H1 (cell line): ENCODE data around the gene LRRC63. TPM values are rescaled to one million over a fixed set of nuclear protein-coding genes. Genes with fewer than 3 reads are reported as not detected.

ENCODE experiments used
- CTCF ChIA-PET: fragments of 300-600 bp; sonication (Branson Sonifier 250); formaldehyde crosslinking; loops from one replicate; lab custom pipeline; 2021; ENCODE audit not compliant: partially characterized antibody; lab: Charles Lee
- POLR2A ChIA-PET: fragments of 300-600 bp; sonication (Branson Sonifier 250); formaldehyde crosslinking; loops from one replicate; lab custom pipeline; 2021; ENCODE audit warnings: inconsistent platforms; ENCODE audit not compliant: partially characterized antibody; lab: Charles Lee
- DNase-seq, 2 experiments: peaks; one replicate each; pipeline versions ENCODE4 v3.0.0 to v3.0.0-alpha.2; 2010 to 2022; ENCODE audit warnings: low spot score in 2 of 2, low read depth in 1 of 2, mixed read lengths in 1 of 2
- FAIRE-seq: peaks from 2 replicates; lab custom pipeline; 2011; peaks lifted over from hg19 to GRCh38; lab: Jason Lieb, UNC
- H2AFZ ChIP-seq: 2 replicates; pipeline ENCODE4 v1.8.1; 2012; ENCODE audit warnings: low read length, inconsistent platforms
- H2AK5ac ChIP-seq: 2 replicates; pipeline ENCODE4 v1.6.1; 2013; ENCODE audit warnings: low read depth, low read length
- H2BK120ac ChIP-seq: replicated peaks from 2 replicates; pipeline ENCODE3; 2013; ENCODE audit warnings: low read depth, low read length, inconsistent platforms
- H2BK12ac ChIP-seq: 2 replicates; pipeline ENCODE4 v1.6.1; 2013; ENCODE audit warnings: low read depth, low read length
- H2BK15ac ChIP-seq: 2 replicates; pipeline ENCODE4 v1.6.1; 2013; ENCODE audit warnings: low read length
- H2BK20ac ChIP-seq: 2 replicates; pipeline ENCODE4 v1.6.1; 2013; ENCODE audit warnings: low read length
- H2BK5ac ChIP-seq: 2 replicates; pipeline ENCODE4 v1.6.1; 2013; ENCODE audit warnings: low read depth, low read length
- H3K14ac ChIP-seq: 2 replicates; pipeline ENCODE4 v1.6.1; 2013; ENCODE audit warnings: inconsistent platforms; ENCODE audit not compliant: insufficient read length
- H3K18ac ChIP-seq: 2 replicates; pipeline ENCODE4 v1.6.1; 2013; ENCODE audit warnings: low read length; ENCODE audit errors: extremely low read depth
- H3K23ac ChIP-seq: 2 replicates; pipeline ENCODE4 v1.6.1; 2013; ENCODE audit warnings: inconsistent platforms; ENCODE audit not compliant: insufficient read length
- H3K23me2 ChIP-seq: 2 replicates; pipeline ENCODE4 v1.6.1; 2013; ENCODE audit warnings: low read depth, low read length
- H3K27ac ChIP-seq: 2 replicates; pipeline ENCODE4 v1.6.1; 2011; ENCODE audit warnings: low read depth, low read length, inconsistent platforms
- H3K27me3 ChIP-seq, 4 experiments: replicated peaks in 1 of 4; 1 replicate in 1 of 4; 2 replicates in 3 of 4; pipeline versions ENCODE4 v1.6.1 to v1.8.1; 2011 to 2013; ENCODE audit warnings: low read length in 3 of 4, mild to moderate bottlenecking in 3 of 4, inconsistent platforms in 2 of 4, mixed read lengths in 2 of 4, moderate library complexity in 1 of 4; ENCODE audit not compliant: control insufficient read depth in 3 of 4, insufficient read depth in 3 of 4; ENCODE audit errors: extremely low read depth in 1 of 4
- H3K36me3 ChIP-seq, 4 experiments: 2 replicates each; pipeline versions ENCODE4 v1.6.1 to v1.8.1; 2011 to 2013; ENCODE audit warnings: mild to moderate bottlenecking in 4 of 4, low read length in 3 of 4, moderate library complexity in 2 of 4, control low read depth in 1 of 4, inconsistent platforms in 1 of 4; ENCODE audit not compliant: insufficient read depth in 4 of 4, control insufficient read depth in 2 of 4
- H3K4ac ChIP-seq: replicated peaks from 2 replicates; pipeline ENCODE3; 2013; ENCODE audit warnings: low read length, low read depth, mixed read lengths, inconsistent platforms; ENCODE audit not compliant: insufficient read length
- H3K4me1 ChIP-seq, 4 experiments: replicated peaks in 1 of 4; 1 replicate in 1 of 4; 2 replicates in 3 of 4; pipeline versions ENCODE4 v1.6.1 to v1.8.1; 2011 to 2013; ENCODE audit warnings: low read length in 3 of 4, inconsistent platforms in 2 of 4, mixed read lengths in 1 of 4; ENCODE audit not compliant: insufficient read depth in 4 of 4, control insufficient read depth in 3 of 4
- H3K4me2 ChIP-seq, 2 experiments: 2 replicates each; pipeline versions ENCODE4 v1.6.1 to v1.8.1; 2011 to 2013; ENCODE audit warnings: low read depth in 2 of 2, low read length in 2 of 2, control low read depth in 1 of 2, inconsistent platforms in 1 of 2, mild to moderate bottlenecking in 1 of 2; ENCODE audit not compliant: insufficient read depth in 1 of 2
- H3K4me3 ChIP-seq, 4 experiments: fragments of 200-600, 300-600 bp in 1 of 4; sonication (generic), shearing (Covaris generic), sonication (Bioruptor Twin) in 1 of 4; 2 replicates each; pipeline versions ENCODE4 v1.5.1 to v1.8.1; 2011 to 2016; ENCODE audit warnings: low read length in 4 of 4, low read depth in 3 of 4, control low read depth in 2 of 4, inconsistent platforms in 2 of 4, mild to moderate bottlenecking in 2 of 4, mixed read lengths in 1 of 4, moderate library complexity in 1 of 4; ENCODE audit not compliant: insufficient read depth in 2 of 4; ENCODE audit errors: extremely low read depth in 1 of 4
- H3K56ac ChIP-seq: replicated peaks from 2 replicates; pipeline ENCODE3; 2013; ENCODE audit warnings: low read depth, mild to moderate bottlenecking, mixed read lengths, low read length, inconsistent platforms; ENCODE audit not compliant: insufficient read length
- H3K79me1 ChIP-seq: 2 replicates; pipeline ENCODE4 v1.6.1; 2013; ENCODE audit warnings: low read depth, low read length, control low read depth
- H3K79me2 ChIP-seq, 2 experiments: 2 replicates each; pipeline versions ENCODE4 v1.6.1 to v1.8.1; 2012 to 2013; ENCODE audit warnings: low read length in 2 of 2, mild to moderate bottlenecking in 2 of 2, inconsistent platforms in 1 of 2; ENCODE audit not compliant: insufficient read depth in 2 of 2, control insufficient read depth in 1 of 2
- H3K9ac ChIP-seq, 4 experiments: replicated peaks in 1 of 4; 1 replicate in 1 of 4; 2 replicates in 3 of 4; pipeline versions ENCODE4 v1.6.1 to v1.8.1; 2011 to 2013; ENCODE audit warnings: low read depth in 3 of 4, low read length in 3 of 4, control low read depth in 2 of 4, mild to moderate bottlenecking in 2 of 4, moderate library complexity in 2 of 4, inconsistent platforms in 1 of 4; ENCODE audit errors: extremely low read depth in 1 of 4
- H3K9me3 ChIP-seq, 2 experiments: 2 replicates each; pipeline versions ENCODE4 v1.6.1 to v1.8.1; 2012 to 2013; ENCODE audit warnings: mild to moderate bottlenecking in 2 of 2, moderate library complexity in 2 of 2, control low read depth in 1 of 2, inconsistent platforms in 1 of 2, low read depth in 1 of 2, low read length in 1 of 2, mixed read lengths in 1 of 2; ENCODE audit not compliant: insufficient read depth in 2 of 2
- H4K20me1 ChIP-seq, 2 experiments: replicated peaks in 1 of 2; 2 replicates each; pipeline versions ENCODE3 to v1.8.1; 2011 to 2013; ENCODE audit warnings: inconsistent platforms in 2 of 2, low read length in 2 of 2, mild to moderate bottlenecking in 1 of 2; ENCODE audit not compliant: insufficient read depth in 2 of 2, control insufficient read depth in 1 of 2
- H4K5ac ChIP-seq: 2 replicates; pipeline ENCODE4 v1.6.1; 2013; ENCODE audit warnings: low read length, low read depth, mixed read lengths, inconsistent platforms; ENCODE audit not compliant: insufficient read length
- H4K8ac ChIP-seq: 2 replicates; pipeline ENCODE4 v1.8.0; 2013; ENCODE audit warnings: mild to moderate bottlenecking, moderate library complexity, low read length, inconsistent platforms; ENCODE audit not compliant: insufficient read depth; ENCODE audit errors: extremely low read depth
- H4K91ac ChIP-seq: replicated peaks from 2 replicates; pipeline ENCODE3; 2013; ENCODE audit warnings: low read length, mixed read lengths, inconsistent platforms; ENCODE audit not compliant: insufficient read length
- BACH1 ChIP-seq: IDR thresholded peaks from 2 replicates; pipeline ENCODE4 v1.6.1; 2012; ENCODE audit warnings: low read length, improper control_type of control experiment
- CHD1 ChIP-seq: IDR thresholded peaks from 2 replicates; pipeline ENCODE4 v1.6.1; 2012; ENCODE audit warnings: low read depth, low read length, improper control_type of control experiment
- CHD2 ChIP-seq: IDR thresholded peaks from 2 replicates; pipeline ENCODE4 v1.6.1; 2012; ENCODE audit warnings: low read length, improper control_type of control experiment
- GABPA ChIP-seq: IDR thresholded peaks from 2 replicates; pipeline ENCODE4 v1.6.1; 2011; ENCODE audit warnings: mild to moderate bottlenecking, low read length, moderate library complexity, borderline replicate concordance; ENCODE audit not compliant: insufficient read depth
- JUND ChIP-seq: IDR thresholded peaks from 2 replicates; pipeline ENCODE4 v1.6.1; 2011; ENCODE audit warnings: mild to moderate bottlenecking, improper control_type of control experiment, low read length
- KDM1A ChIP-seq: fragments of 200-600, 300-600 bp; sonication (generic); IDR thresholded peaks from 2 replicates; pipeline ENCODE4 v1.7.1; 2016; ENCODE audit warnings: mild to moderate bottlenecking, low read length, borderline replicate concordance
- MAFK ChIP-seq: IDR thresholded peaks from 2 replicates; pipeline ENCODE4 v1.6.1; 2012; ENCODE audit warnings: low read depth, mild to moderate bottlenecking, improper control_type of control experiment, low read length
- NANOG ChIP-seq: IDR thresholded peaks from 2 replicates; pipeline ENCODE4 v1.6.1; 2011; ENCODE audit warnings: low read length, low read depth, mild to moderate bottlenecking, inconsistent platforms; ENCODE audit not compliant: insufficient read depth, poor library complexity, severe bottlenecking
- PHF8 ChIP-seq: fragments of 200-600 bp; sonication (generic); conservative IDR thresholded peaks from 2 replicates; pipeline ENCODE4 v1.7.1; 2012; ENCODE audit warnings: low read depth, mild to moderate bottlenecking, inconsistent platforms, low read length, moderate library complexity
- RXRA ChIP-seq: IDR thresholded peaks from 2 replicates; pipeline ENCODE4 v1.6.1; 2011; ENCODE audit warnings: low read depth, mild to moderate bottlenecking, low read length, moderate library complexity; ENCODE audit not compliant: insufficient read depth
- SIRT6 ChIP-seq: IDR thresholded peaks from one replicate; pipeline ENCODE4 v1.7.1; 2012; ENCODE audit warnings: low read length, inconsistent platforms
- TCF12 ChIP-seq: IDR thresholded peaks from 2 replicates; pipeline ENCODE4 v1.6.1; 2011; ENCODE audit warnings: low read depth, mild to moderate bottlenecking, low read length
- WGBS, 2 experiments: shearing (Covaris generic) in 1 of 2; methylation state at CpG; one replicate each; pipeline versions ENCODE4 v1.1.6 to v1.1.7; 2013 to 2015; ENCODE audit warnings: low lambda C conversion rate in 2 of 2, mixed read lengths in 2 of 2, inconsistent platforms in 1 of 2, low coverage in 1 of 2, missing lambda C conversion rate in 1 of 2; ENCODE audit not compliant: insufficient replicate concordance in 2 of 2, insufficient coverage in 1 of 2, insufficient read length in 1 of 2; ENCODE audit errors: extremely low coverage in 1 of 2, missing lambda C conversion rate in 1 of 2; 5-methylcytosine and 5-hydroxymethylcytosine counted together
- polyA plus RNA-seq, 7 experiments: library from polyadenylated mRNA; depleted of rRNA in 3 of 7; stranded (reverse) in 5 of 7; unstranded in 2 of 7; fragments of >200 nt in 5 of 7; fragments of 200-250 nt in 2 of 7; gene quantifications; 1 replicate in 5 of 7; 2 replicates in 1 of 7; 4 replicates in 1 of 7; pipeline versions ENCODE4 v1.2.1 to v1.2.3, GENCODE V29; 2011 to 2013; ENCODE audit warnings: missing spikeins in 2 of 7, mixed read lengths in 2 of 7
- total RNA-seq: library from RNA; stranded (reverse); fragmentation: NEBNext Ultra II Directional; extraction: Animal tissue kit (Norgen Biotek cat#: 25700); gene quantifications from 2 replicates; pipeline ENCODE4 v1.2.1, GENCODE V29; 2021
- TF ChIP-seq, protein P1 (sequence below): IDR thresholded peaks from 2 replicates; pipeline ENCODE4 v1.6.1; 2012; ENCODE audit warnings: inconsistent platforms

LRRC63 gene
- total and polyA plus RNA-seq, 2 of the 8 experiments (the other 6 are each of a cell fraction or from before 2014, with no cell fraction given) = not detected

DNA sequence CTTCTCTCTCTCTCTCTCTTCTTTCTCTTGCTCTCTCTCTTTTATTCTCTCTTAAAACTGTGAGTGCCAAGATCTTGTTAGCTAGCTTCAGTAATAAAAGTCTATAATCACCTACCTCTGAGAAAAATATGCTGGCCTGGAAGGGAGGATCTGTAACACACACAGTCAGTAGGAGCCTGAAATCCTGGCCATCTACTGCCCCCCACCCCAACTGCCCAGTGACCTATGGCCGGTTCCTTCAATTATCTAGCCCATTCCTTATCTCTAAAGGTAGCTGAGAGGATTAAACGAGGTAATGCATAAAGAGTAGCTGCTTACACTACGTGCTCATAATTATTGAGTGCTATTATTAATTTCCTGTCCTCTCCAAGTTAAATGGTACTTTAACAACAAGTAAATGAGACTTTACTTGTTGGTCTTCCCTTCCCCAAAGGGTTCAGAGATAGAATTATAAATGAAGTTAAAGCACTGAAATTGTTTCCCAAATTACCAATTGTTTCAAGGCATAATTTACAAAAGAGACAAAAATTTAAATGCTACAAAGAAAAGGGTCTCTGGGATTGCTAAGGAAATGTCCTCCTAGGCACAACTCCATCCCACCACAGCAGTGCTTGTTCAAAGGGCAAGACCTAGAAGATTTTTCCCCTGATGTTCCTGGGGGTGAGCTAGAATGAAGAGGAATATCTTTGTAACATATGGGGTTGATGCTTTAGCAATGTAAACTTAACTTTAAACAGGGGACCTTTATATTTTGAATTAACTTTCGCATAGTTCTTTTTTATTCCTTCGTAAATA lies 31.6 kb upstream of the LRRC63 start:
- H3K23ac ChIP-seq = no peak overlapping the region
- H3K9me3 ChIP-seq = no peaks in the 10 kb centered on the region
- no peak overlapping the region for H2BK120ac ChIP-seq
- H3K36me3 ChIP-seq = no peaks in the 10 kb centered on the region
- WGBS, 2 experiments = 86% methylated on average over 5 of the region's 5 CpGs; no CpG with 5 or more reads in 1 of the 2 experiments
- no peak for DNase-seq
- no peak overlapping the region for H2AFZ ChIP-seq
- H2AK5ac ChIP-seq = no peak overlapping the region
- CTCF ChIA-PET = interaction anchor here (0.7 to 1.2 kb wide), 3 partner anchors 13 to 31 kb away, joined by 3 to 6 read pairs (median 3); no protein-coding TSS in a partner anchor
- H3K4me3 ChIP-seq = no peak overlapping the region
- no peak overlapping the region for H3K9ac ChIP-seq
- H3K79me1 ChIP-seq = no peaks in the 10 kb centered on the region
- no peaks in the 10 kb centered on the region for H3K79me2 ChIP-seq
- no peaks in the 10 kb centered on the region for H4K20me1 ChIP-seq
- H2BK5ac ChIP-seq = no peak overlapping the region
- no peak overlapping the region for H3K4me2 ChIP-seq
- no peak for FAIRE-seq
- H3K23me2 ChIP-seq = no peaks in the 10 kb centered on the region
- no peak overlapping the region for H4K91ac ChIP-seq
- H4K8ac ChIP-seq = no peak overlapping the region
- no peak overlapping the region for H2BK15ac ChIP-seq
- no peak overlapping the region for H2BK20ac ChIP-seq
- H3K27me3 ChIP-seq = no peaks in the 10 kb centered on the region
- no peak overlapping the region for H3K56ac ChIP-seq
- H3K18ac ChIP-seq = no peak overlapping the region
- H2BK12ac ChIP-seq = no peak overlapping the region
- no peak overlapping the region for H3K4ac ChIP-seq
- POLR2A ChIA-PET = no interaction called here
- no peak overlapping the region for H4K5ac ChIP-seq
- H3K14ac ChIP-seq = no peak overlapping the region
- no peak overlapping the region for H3K27ac ChIP-seq
- H3K4me1 ChIP-seq = peaks cover 0 to 3% (median 0%) of the 10 kb centered on the region in 4 experiments; a peak in 1 of 7 replicates
- no peak for TF ChIP-seq KDM1A
- TF ChIP-seq NANOG = no peak
- TF ChIP-seq RXRA = no peak
- no peak for TF ChIP-seq BACH1
- TF ChIP-seq, protein P1, sequence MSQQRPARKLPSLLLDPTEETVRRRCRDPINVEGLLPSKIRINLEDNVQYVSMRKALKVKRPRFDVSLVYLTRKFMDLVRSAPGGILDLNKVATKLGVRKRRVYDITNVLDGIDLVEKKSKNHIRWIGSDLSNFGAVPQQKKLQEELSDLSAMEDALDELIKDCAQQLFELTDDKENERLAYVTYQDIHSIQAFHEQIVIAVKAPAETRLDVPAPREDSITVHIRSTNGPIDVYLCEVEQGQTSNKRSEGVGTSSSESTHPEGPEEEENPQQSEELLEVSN = no peak
- no peak for TF ChIP-seq MAFK
- TF ChIP-seq PHF8 = no peak
- TF ChIP-seq JUND = no peak
- TF ChIP-seq CHD1 = no peak
- no peak for TF ChIP-seq CHD2
- no peak for TF ChIP-seq TCF12
- no peak for TF ChIP-seq GABPA
- no peak for TF ChIP-seq SIRT6
